Measurements from ENCODE around the gene ASCC1. TPM values are rescaled to one million over a fixed set of nuclear protein-coding genes. Genes with fewer than 3 reads are reported as not detected.

ASCC1 gene
- total RNA-seq, 2 experiments from 2014 or later, result 16.5 to 19.0 TPM

DNA sequence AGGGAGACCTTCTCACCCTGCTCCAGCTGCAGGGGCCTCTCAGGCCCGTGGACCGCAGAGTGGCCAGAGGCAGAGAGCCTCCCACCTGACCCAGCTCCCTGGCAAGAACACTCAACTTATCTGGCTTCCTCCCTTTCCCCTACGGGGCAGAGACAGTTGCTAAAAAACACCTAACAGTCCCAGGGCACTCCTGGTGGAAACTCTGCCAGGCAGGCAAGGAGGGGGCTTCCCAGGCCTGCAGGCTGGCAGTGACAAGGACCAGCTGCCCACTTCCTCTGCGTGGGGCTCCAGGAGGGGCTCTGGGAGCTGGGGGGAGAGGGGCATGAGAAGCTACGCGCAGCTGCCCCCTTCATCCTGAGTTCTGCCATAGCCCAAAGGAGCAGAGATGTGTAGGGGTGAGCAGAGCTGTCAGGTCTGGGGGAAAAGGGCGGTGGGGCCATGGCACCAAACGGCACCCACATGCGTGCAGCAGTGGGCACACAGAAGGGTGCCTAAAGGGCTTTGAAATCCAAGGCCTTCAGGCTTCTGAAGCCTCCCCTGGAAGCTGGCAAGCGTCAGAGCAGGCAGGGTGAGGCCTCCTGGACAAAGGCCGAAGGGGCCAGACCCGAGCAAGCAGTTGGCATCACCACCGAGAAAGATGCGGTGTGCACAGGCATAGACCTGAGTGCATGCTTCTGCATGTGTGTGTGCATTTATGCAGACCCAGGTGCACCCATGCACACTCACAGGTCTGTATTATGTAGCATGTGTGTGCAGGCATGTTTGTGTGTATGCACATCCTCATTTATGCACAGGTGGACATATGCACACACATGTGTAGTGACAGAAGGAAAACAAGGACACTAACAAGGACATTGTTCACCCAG is 142.1 kb downstream of the ASCC1 start:
- H3K27me3 ChIP-seq (ENCODE audit: control insufficient read depth in 1 of 2, insufficient read depth in 2 of 2, low read length in 2 of 2), result no peaks in the 10 kb centered on the region
- H3K36me3 ChIP-seq (ENCODE audit: insufficient read depth, low read length), result peaks cover 88% of the 10 kb centered on the region
- peak overlapping the region; percentile 85 for H3K27ac Mint-ChIP-seq
- peak overlapping the region; percentile 5 to 24 for H3K27ac ChIP-seq (ENCODE audit: low read depth in 1 of 2, low read length in 2 of 2)
- H3K9me3 ChIP-seq (ENCODE audit: control insufficient read depth in 1 of 2, insufficient read depth in 1 of 2, low read length in 2 of 2), result no peaks in the 10 kb centered on the region
- peaks cover 83% of the 10 kb centered on the region for H3K4me1 ChIP-seq (ENCODE audit: insufficient read depth, low read length)
- DNase-seq (no peak), ATAC-seq (ENCODE audit: poor library complexity) (no peak)
- no peak for TF ChIP-seq CTCF (IDR thresholded peaks at IDR 0.05)
- H3K36me3 Mint-ChIP-seq (ENCODE audit: low read depth), result peaks cover 96% of the 10 kb centered on the region
- ChIA-PET POLR2A (interaction anchor here (1.3 to 4.7 kb wide), 3 partner anchors 11 to 16 kb away, joined by 3 to 28 read pairs (median 13); partner anchors contain the start of gene SPOCK2), CTCF (no interaction called here)
- peak overlapping the region; percentile 62 for H3K4me3 Mint-ChIP-seq
- H3K4me1 Mint-ChIP-seq (ENCODE audit: low read depth), result peaks cover 84% of the 10 kb centered on the region
- intact Hi-C loops (cut with DNase I, micrococcal nuclease), result loop anchor here in 1 of 2 experiments (5.0 kb wide), 1 partner anchor 148 kb away; no protein-coding TSS in a partner anchor
- H3K4me3 ChIP-seq (ENCODE audit: low read length), result no peak overlapping the region
- no peaks in the 10 kb centered on the region for H3K27me3 Mint-ChIP-seq
- H3K9me3 Mint-ChIP-seq, result no peaks in the 10 kb centered on the region

GRCh38 chr10:72072639-72073038 is 143.4 kb downstream of the ASCC1 start:
- CTCF ChIA-PET, result no interaction called here
- Histone ChIP-seq H3K27me3 (ENCODE audit: control insufficient read depth in 1 of 2, insufficient read depth in 2 of 2, low read length in 2 of 2) (no peaks in the 10 kb centered on the region), H3K9me3 (ENCODE audit: control insufficient read depth in 1 of 2, insufficient read depth in 1 of 2, low read length in 2 of 2) (no peaks in the 10 kb centered on the region), H3K36me3 (ENCODE audit: insufficient read depth, low read length) (peaks cover 96% of the 10 kb centered on the region), H3K27ac (ENCODE audit: low read depth in 1 of 2, low read length in 2 of 2) (peak overlapping the region in 1 of 2 donors; percentile 26), H3K4me1 (ENCODE audit: insufficient read depth, low read length) (peaks cover 77% of the 10 kb centered on the region), H3K4me3 (ENCODE audit: low read length) (no peak overlapping the region)
- no peak for TF ChIP-seq CTCF (IDR thresholded peaks at IDR 0.05)
- POLR2A ChIA-PET, result interaction anchor here (0.6 to 4.7 kb wide), 5 partner anchors 11 to 1685 kb away, joined by 3 to 28 read pairs (median 5); partner anchors contain the start of gene SPOCK2
- intact Hi-C loops (cut with DNase I, micrococcal nuclease), result loop anchor here in 1 of 2 experiments (5.0 kb wide), 1 partner anchor 150 kb away; no protein-coding TSS in a partner anchor
- H3K27me3 Mint-ChIP-seq, result no peaks in the 10 kb centered on the region
- DNase-seq, result no peak
- peak overlapping the region; percentile 85 for H3K27ac Mint-ChIP-seq
- H3K4me1 Mint-ChIP-seq (ENCODE audit: low read depth), result peaks cover 77% of the 10 kb centered on the region
- H3K4me3 Mint-ChIP-seq, result no peak overlapping the region
- no peak for ATAC-seq (ENCODE audit: poor library complexity)
- H3K9me3 Mint-ChIP-seq, result no peaks in the 10 kb centered on the region
- H3K36me3 Mint-ChIP-seq (ENCODE audit: low read depth), result peaks cover 100% of the 10 kb centered on the region

- Histone ChIP-seq H3K4me1 (ENCODE audit: insufficient read depth, low read length) (peaks cover 71% of the 10 kb centered on the region), H3K9me3 (ENCODE audit: control insufficient read depth in 1 of 2, insufficient read depth in 1 of 2, low read length in 2 of 2) (no peaks in the 10 kb centered on the region), H3K27ac (ENCODE audit: low read depth in 1 of 2, low read length in 2 of 2) (no peak overlapping the region), H3K36me3 (ENCODE audit: insufficient read depth, low read length) (peaks cover 97% of the 10 kb centered on the region), H3K4me3 (ENCODE audit: low read length) (no peak overlapping the region), H3K27me3 (ENCODE audit: control insufficient read depth in 1 of 2, insufficient read depth in 2 of 2, low read length in 2 of 2) (no peaks in the 10 kb centered on the region)
- Mint-ChIP-seq H3K9me3 (no peaks in the 10 kb centered on the region), H3K27ac (peak overlapping the region; percentile 85), H3K36me3 (ENCODE audit: low read depth) (peaks cover 100% of the 10 kb centered on the region), H3K4me3 (peak overlapping the region; percentile 62), H3K4me1 (ENCODE audit: low read depth) (peaks cover 71% of the 10 kb centered on the region), H3K27me3 (no peaks in the 10 kb centered on the region)
- no peak for TF ChIP-seq CTCF (IDR thresholded peaks at IDR 0.05)
- CTCF ChIA-PET, result no interaction called here
- intact Hi-C loops (cut with DNase I, micrococcal nuclease), result loop anchor here in 1 of 2 experiments (5.0 kb wide), 1 partner anchor 150 kb away; no protein-coding TSS in a partner anchor
- ATAC-seq (ENCODE audit: poor library complexity) (no peak), DNase-seq (no peak)
- POLR2A ChIA-PET, result interaction anchor here (1.4 to 4.7 kb wide), 3 partner anchors 10 to 17 kb away, joined by 5 to 28 read pairs (median 13); partner anchors contain the start of gene SPOCK2
Observed at GRCh38 chr10:72072046-72072445, 144.0 kb downstream of the ASCC1 start.
